Activated naive CD8-positive, alpha-beta T cell treated with anti-CD3 and anti-CD28 coated beads, Interleukin-2, amount 50 U/mL, for 24 hours (primary cell): Measurements from ENCODE around the gene KRT12.
"Not testable (repeated sequence)": the region's sequence is repeated elsewhere in the genome, so short reads cannot be mapped to it uniquely, and the experiment has no call there.

Experiments
- ATAC-seq: fragments of 150-1000 bp; cut with Tn5 transposase; one replicate; pipeline ENCODE4 v1.10.0; 2021
- DNase-seq: peaks from one replicate; pipeline ENCODE4 v3.0.0; 2021
- H3K27ac Mint-ChIP-seq: one replicate; pipeline ENCODE4 v1.8.0; 2021; ENCODE audit warnings: mild to moderate bottlenecking, mixed read lengths
- H3K27me3 Mint-ChIP-seq: one replicate; pipeline ENCODE4 v1.8.0; 2021; ENCODE audit warnings: mixed read lengths
- H3K36me3 Mint-ChIP-seq: one replicate; pipeline ENCODE4 v1.8.0; 2021; ENCODE audit warnings: low read depth, mixed read lengths
- H3K4me1 Mint-ChIP-seq: one replicate; pipeline ENCODE4 v1.8.0; 2021; ENCODE audit warnings: mixed read lengths
- H3K4me3 Mint-ChIP-seq: one replicate; pipeline ENCODE4 v1.8.0; 2021; ENCODE audit warnings: mild to moderate bottlenecking, moderate library complexity, mixed read lengths
- H3K9me3 Mint-ChIP-seq: one replicate; pipeline ENCODE4 v1.8.0; 2021; ENCODE audit warnings: mixed read lengths

The KRT12 gene

DNA sequence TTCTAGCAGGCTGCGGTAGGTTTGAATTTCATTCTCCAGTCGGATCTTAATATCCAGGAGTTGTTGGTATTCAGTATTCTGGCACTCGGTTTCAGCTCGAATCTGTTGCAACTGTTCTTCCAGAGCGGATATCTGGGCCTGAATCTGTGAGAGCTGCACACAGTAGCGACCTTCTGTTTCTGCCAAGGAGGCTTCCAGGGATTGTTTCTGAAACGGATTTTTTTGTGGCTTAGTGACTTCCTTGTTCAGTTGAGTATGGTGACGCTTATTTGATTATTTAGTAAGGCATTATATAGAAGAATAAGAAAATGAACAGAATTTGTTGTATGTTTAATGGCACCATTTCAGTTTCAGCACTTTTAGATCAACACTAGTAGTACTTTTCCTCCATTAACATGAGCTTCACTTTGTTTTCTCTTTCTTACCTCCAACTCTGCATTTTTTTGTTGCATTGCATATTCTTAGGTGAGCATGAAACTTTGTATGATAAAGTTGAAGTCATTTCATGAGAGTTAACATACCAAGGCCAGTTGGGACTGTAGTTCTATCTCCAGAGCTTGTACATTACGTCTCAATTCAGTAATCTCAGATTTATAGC, 47.4 kb downstream of the KRT12 start:
- no peak for ATAC-seq
- Mint-ChIP-seq H3K9me3 (no peaks in the 10 kb centered on the region), H3K4me1 (peaks cover 26% of the 10 kb centered on the region), H3K27ac (peak overlapping the region; percentile 81), H3K36me3 (peaks cover 25% of the 10 kb centered on the region), H3K27me3 (peaks cover 5% of the 10 kb centered on the region), H3K4me3 (peak overlapping the region; percentile 82)
- DNase-seq = no peak

DNA sequence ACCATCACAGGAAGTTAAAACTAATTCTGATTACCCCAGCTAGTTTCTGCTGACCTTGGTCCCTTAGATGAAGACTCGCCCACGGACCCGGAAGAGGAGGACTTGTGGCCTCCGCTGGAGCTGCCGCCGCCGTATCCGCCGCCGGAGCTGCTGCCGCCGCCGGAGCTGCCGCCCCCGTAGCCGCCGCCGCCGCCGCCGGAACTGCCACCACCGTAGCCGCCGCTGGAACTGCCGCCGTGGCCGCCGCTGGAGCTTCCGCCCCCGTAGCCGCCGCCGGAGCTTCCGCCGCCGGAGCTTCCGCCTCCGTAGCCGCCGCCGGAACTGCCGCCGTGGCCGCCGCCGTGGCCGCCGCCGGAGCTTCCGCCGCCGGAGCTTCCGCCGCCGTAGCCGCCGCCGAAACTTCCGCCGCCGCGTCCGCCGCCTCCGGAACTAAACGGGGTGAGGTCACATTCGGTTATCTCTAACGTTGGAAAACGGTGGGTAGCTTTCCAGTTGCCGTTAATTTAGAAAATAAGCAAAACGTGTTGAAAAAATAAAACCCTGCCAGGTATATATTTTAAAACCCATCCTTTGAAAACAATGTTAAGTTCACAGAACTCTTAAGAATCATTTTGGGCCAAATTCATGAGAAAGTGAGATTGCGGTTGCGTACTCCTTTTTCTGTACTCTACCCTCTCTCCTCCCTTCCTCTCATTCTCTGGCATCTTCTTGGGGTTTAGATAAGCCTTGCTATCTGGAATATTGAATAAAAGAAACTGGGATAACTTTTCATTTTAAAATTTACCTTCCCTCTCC, 48.1 kb downstream of the KRT12 start:
- no peaks in the 10 kb centered on the region for H3K9me3 Mint-ChIP-seq
- H3K4me1 Mint-ChIP-seq = peaks cover 26% of the 10 kb centered on the region
- H3K27me3 Mint-ChIP-seq = peaks cover 11% of the 10 kb centered on the region
- H3K4me3 Mint-ChIP-seq = peak overlapping the region; percentile 91
- peak overlapping the region; percentile 91 for H3K27ac Mint-ChIP-seq
- H3K36me3 Mint-ChIP-seq = peaks cover 25% of the 10 kb centered on the region
- DNase-seq = peak; percentile 85
- ATAC-seq = peak; percentile 84

DNA sequence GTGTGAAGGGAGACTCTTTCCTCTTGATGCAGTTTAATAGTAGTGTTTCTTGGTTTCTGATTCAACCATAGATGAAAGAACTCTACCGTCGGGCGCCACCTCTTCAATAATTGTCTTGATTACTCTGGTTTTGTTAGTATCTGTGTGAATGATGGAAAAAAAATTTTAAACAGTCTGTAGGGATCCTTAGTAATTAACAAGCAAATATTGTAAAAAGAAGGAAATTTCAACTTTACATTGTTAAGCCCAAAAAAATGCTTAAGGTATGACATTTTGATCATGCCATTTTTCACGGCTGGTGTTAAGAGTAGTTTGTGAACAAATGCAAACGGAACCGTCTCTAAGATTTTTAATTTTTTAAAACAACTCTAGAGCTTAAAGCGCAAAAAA, 48.7 kb downstream of the KRT12 start:
- Mint-ChIP-seq H3K27ac (peak overlapping the region; percentile 91), H3K36me3 (peaks cover 24% of the 10 kb centered on the region), H3K4me3 (peak overlapping the region; percentile 91), H3K9me3 (no peaks in the 10 kb centered on the region), H3K27me3 (peaks cover 15% of the 10 kb centered on the region), H3K4me1 (peaks cover 26% of the 10 kb centered on the region)
- no peak for ATAC-seq
- no peak for DNase-seq

DNA sequence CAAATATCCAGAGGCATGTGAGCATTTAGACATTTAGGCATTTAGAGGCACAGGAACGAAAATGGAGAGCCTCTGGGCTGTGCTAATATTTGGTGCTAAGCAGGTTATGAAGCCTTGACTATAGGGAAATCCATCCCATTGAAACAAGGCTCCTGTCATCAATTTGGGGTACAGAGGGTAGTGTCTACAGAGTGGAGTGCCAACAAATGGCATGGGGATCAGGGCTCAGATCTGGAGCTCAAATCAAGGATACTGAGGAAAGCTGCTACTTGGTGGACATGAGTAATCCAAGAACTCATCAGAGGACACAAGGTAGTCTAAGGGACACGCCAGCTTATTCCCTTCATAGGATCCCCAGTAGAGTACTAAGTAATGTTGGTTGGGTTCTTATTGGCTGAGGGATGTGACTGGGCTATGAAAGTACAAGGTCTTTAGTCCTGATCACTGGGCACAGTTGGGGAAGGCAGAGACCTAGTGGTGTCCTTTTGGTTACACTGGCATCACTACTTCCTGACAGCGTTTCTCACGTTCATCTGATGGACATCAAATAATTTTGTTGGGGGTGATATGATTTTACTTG, 49.8 kb downstream of the KRT12 start:
- Mint-ChIP-seq H3K27ac (peak overlapping the region; percentile 74), H3K4me3 (peak overlapping the region; percentile 91), H3K4me1 (peaks cover 26% of the 10 kb centered on the region), H3K27me3 (peaks cover 22% of the 10 kb centered on the region), H3K9me3 (no peaks in the 10 kb centered on the region), H3K36me3 (peaks cover 20% of the 10 kb centered on the region)
- ATAC-seq (no peak), DNase-seq (no peak)

DNA sequence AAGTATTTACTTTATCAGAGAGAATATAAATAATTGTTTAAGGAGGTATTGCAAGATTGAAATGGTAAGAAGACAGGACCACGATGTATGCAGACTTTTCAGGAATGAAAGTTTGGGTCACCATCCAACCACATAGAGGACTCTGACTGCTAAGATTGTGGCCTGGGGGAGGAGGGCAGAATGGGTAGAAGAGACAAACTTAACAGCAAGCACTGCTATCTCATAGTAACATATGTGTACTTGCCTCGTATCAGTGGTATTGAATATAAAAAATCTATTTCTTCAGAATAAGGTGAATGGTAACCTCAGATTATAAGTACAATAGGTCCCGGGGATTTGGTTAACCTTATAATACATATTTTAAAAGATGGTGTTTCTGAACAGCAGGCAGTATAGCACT, 50.5 kb downstream of the KRT12 start:
- no peak overlapping the region for H3K4me3 Mint-ChIP-seq
- peaks cover 28% of the 10 kb centered on the region for H3K27me3 Mint-ChIP-seq

DNA sequence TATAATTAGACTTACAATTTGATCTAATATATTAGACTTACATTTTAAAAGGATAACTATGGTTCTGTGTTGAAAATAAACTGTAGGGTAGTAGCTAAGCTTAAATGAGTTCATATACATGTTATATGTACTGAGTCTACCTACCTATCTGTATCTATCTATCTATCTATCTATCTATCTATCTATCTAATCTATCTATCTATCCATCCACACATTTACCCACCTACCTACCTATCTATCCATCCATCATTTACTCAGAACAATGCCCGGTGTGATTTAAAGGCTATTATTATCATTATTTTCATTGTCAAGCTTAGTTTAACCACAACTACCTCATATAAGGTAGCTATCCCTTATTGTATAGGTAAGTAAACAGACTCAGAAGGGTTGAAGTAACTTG, 51.6 kb downstream of the KRT12 start:
- ATAC-seq (no peak), DNase-seq (no peak)
- Mint-ChIP-seq H3K4me1 (peaks cover 25% of the 10 kb centered on the region), H3K4me3 (no peak overlapping the region), H3K36me3 (peaks cover 20% of the 10 kb centered on the region), H3K9me3 (no peaks in the 10 kb centered on the region), H3K27me3 (peaks cover 37% of the 10 kb centered on the region), H3K27ac (no peak overlapping the region)

More for the DNA sequence above, 50.5 kb downstream of the KRT12 start:
- DNase-seq (no peak), ATAC-seq (no peak)
- no peaks in the 10 kb centered on the region for H3K9me3 Mint-ChIP-seq
- peaks cover 26% of the 10 kb centered on the region for H3K4me1 Mint-ChIP-seq
- no peak overlapping the region for H3K27ac Mint-ChIP-seq
- H3K36me3 Mint-ChIP-seq = peaks cover 20% of the 10 kb centered on the region

DNA sequence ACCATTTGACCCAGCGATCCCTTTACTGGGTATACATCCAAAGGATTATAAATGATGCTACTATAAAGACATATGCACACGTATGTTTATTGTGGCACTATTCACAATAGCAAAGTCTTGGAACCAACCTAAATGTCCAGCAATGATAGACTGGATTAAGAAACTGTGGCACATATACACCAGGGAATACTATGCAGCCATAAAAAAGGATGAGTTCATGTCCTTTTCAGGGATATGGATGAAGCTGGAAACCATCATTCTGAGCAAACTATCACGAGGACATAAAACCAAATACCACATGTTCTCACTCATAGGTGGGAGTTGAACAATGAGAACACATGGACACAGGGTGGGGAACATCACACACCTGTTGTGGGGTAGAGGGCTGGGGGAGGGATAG, 52.4 kb downstream of the KRT12 start:
- not testable (repeated sequence) for H3K4me3 Mint-ChIP-seq, H3K9me3 Mint-ChIP-seq, DNase-seq, ATAC-seq, H3K27ac Mint-ChIP-seq
- H3K36me3 Mint-ChIP-seq = peaks cover 20% of the 10 kb centered on the region
- H3K4me1 Mint-ChIP-seq = peaks cover 17% of the 10 kb centered on the region
- H3K27me3 Mint-ChIP-seq = peaks cover 44% of the 10 kb centered on the region

DNA sequence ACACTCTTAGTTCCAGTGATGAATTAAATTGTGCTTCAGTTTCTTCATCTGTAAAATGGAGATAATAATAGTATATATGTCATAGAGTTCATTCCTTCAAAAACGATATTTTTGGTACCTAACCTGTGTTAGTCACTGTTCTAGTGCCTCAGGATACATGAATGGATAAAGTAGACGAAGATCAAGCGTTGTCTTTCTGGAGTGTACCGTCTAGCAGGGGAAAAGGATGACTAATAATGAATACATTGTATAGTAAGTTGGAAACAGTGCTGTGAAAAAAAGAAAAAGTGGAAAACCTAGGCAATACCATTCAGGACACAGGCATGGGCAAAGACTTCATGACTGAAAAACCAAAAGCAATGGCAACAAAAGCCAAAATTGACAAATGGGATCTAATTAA, 53.2 kb downstream of the KRT12 start:
- peaks cover 20% of the 10 kb centered on the region for H3K36me3 Mint-ChIP-seq
- DNase-seq (no peak), ATAC-seq (no peak)
- no peaks in the 10 kb centered on the region for H3K9me3 Mint-ChIP-seq
- peaks cover 48% of the 10 kb centered on the region for H3K27me3 Mint-ChIP-seq
- H3K27ac Mint-ChIP-seq = no peak overlapping the region
- no peak overlapping the region for H3K4me3 Mint-ChIP-seq
- H3K4me1 Mint-ChIP-seq = peaks cover 12% of the 10 kb centered on the region

DNA sequence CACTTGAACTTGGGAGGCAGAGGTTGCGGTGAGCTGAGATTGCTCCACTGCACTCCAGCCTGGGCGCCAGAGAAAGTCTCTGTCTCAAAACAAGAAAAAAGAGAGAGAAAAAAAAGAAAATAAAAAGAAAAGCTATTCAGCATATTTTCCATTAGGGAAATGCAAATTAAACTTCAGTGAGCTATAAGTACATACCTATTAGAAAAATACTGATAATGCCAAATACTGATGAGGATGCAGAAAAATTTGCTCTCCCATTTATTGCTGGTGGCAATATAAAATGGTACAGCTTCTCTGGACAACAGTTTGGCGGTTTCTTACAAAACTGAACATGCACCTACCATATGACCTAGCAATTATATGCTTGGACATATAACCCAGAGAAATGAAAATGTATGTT, 54.4 kb downstream of the KRT12 start:
- peaks cover 55% of the 10 kb centered on the region for H3K27me3 Mint-ChIP-seq
- H3K4me1 Mint-ChIP-seq = peaks cover 3% of the 10 kb centered on the region
- no peaks in the 10 kb centered on the region for H3K9me3 Mint-ChIP-seq
- peaks cover 11% of the 10 kb centered on the region for H3K36me3 Mint-ChIP-seq
- DNase-seq (no peak), ATAC-seq (no peak)
- no peak overlapping the region for H3K27ac Mint-ChIP-seq
- no peak overlapping the region for H3K4me3 Mint-ChIP-seq
